Uterus (tissue), 4 donors: ENCODE results near the gene DBI. TPM values are rescaled to one million over a fixed set of nuclear protein-coding genes. Genes with fewer than 3 reads are reported as not detected.

Experiments
- DNase-seq, 2 donors: peaks; one replicate each; pipeline ENCODE4 v3.0.0-alpha.2; 2019 to 2020
- H3K27ac ChIP-seq, 2 donors: fragments of 200-600 bp; sonication (generic); 1 replicate in 1 of 2; 2 replicates in 1 of 2; pipeline ENCODE4 v1.5.1; 2016 to 2018
- H3K27me3 ChIP-seq, 2 donors: fragments of 200-600 bp; sonication (generic); one replicate each; pipeline ENCODE4 v1.5.1; 2018 to 2019; ENCODE audit warnings: control low read depth in 1 of 2
- H3K36me3 ChIP-seq, 2 donors: fragments of 200-600 bp; sonication (generic); one replicate each; pipeline ENCODE4 v1.5.1; 2019; ENCODE audit warnings: control low read depth in 1 of 2
- H3K4me1 ChIP-seq, 2 donors: fragments of 200-600 bp; sonication (generic); one replicate each; pipeline ENCODE4 v1.5.1; 2018 to 2019; ENCODE audit warnings: control low read depth in 1 of 2
- H3K4me3 ChIP-seq, 2 donors: fragments of 200-600 bp; sonication (generic); 1 replicate in 1 of 2; 2 replicates in 1 of 2; pipeline ENCODE4 v1.5.1; 2018 to 2019; ENCODE audit warnings: mild to moderate bottlenecking in 1 of 2
- H3K9me3 ChIP-seq, 2 donors: fragments of 200-600 bp; sonication (generic); one replicate each; pipeline ENCODE4 v1.5.1; 2019; ENCODE audit warnings: control low read depth in 1 of 2
- CTCF ChIP-seq, 4 experiments: fragments of 200-600 bp in 2 of 4; fragments of 450-650 bp in 2 of 4; sonication (generic) in 2 of 4; IDR thresholded peaks; one replicate each; pipeline ENCODE4 v1.5.1; 2016 to 2019; ENCODE audit warnings: antibody characterized with exemption in 4 of 4, mild to moderate bottlenecking in 2 of 4, moderate library complexity in 1 of 4
- POLR2A ChIP-seq, 2 donors: fragments of 450-650 bp; IDR thresholded peaks; one replicate each; pipeline ENCODE4 v1.6.1; 2016; ENCODE audit warnings: antibody characterized with exemption in 2 of 2, mild to moderate bottlenecking in 1 of 2, moderate library complexity in 1 of 2
- intact Hi-C: fragments of 100-400 bp; cut with DNase I; formaldehyde crosslinking; loops from one replicate; pipeline ENCODE4 v1.15.1; 2023; ENCODE audit warnings: low total_unique reads
- total RNA-seq, 4 donors: library from RNA; depleted of rRNA in 3 of 4; stranded (reverse); fragments of >200 nt in 3 of 4; gene quantifications; one replicate each; pipeline versions ENCODE4 v1.1.0 to v1.2.4, GENCODE V29; 2014 to 2023
- donor health status: DM: yes; HTN: yes; CAD: no.

DBI gene
- total RNA-seq, 4 donors from 2014 or later = 2.6 to 46.8 (median 33.7) TPM

DNA sequence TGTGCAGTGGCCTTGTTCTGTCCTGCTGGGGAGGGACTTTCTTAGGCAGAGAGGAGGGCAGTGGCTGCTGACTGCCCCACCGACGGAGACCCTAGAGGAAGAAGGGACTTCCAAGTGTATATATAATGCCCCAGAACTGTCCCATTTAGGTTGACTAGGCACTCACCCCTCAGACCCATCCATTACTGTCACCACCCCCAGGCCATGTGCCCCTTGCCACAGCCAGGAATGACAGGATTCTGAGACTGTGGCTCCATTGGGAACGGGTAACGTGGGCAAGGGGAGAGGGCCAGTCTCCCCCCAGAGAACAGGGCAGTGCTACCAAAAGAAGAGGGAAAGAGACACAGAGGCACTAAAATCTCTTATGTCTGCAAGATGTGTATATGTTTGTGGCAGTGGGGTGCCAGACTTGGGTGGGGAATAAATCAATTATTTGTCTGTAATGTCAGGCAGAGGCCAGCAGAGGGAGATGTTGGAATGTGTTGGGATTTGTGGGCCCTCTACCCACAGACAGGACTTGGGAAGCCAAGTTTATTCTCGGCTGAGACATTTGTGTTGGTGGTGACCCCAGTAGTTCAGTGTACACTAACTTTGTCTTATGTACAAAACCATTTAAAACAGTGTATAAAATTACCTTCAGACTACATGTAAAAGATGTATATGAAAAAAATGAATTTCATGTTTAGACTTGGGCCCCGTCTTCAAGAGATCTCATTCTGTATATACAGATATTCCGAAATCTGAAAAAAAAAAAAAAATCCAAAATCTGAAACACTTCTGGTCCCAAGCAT lies 40.8 kb downstream of the DBI start:
- Histone ChIP-seq H3K27ac (no peak overlapping the region), H3K36me3 (no peaks in the 10 kb centered on the region), H3K27me3 (no peaks in the 10 kb centered on the region), H3K4me1 (no peaks in the 10 kb centered on the region), H3K4me3 (no peak overlapping the region), H3K9me3 (no peaks in the 10 kb centered on the region)
- TF ChIP-seq POLR2A (IDR thresholded peaks at IDR 0.05) (no peak), CTCF (IDR thresholded peaks at IDR 0.05) (peak; percentile 51 to 84 (median 68))
- DNase-seq = no peak
- intact Hi-C loops = no loop called here

GRCh38 chr2:119408221-119408619 lies 41.4 kb downstream of the DBI start:
- DNase-seq = no peak
- Histone ChIP-seq H3K4me3 (no peak overlapping the region), H3K27ac (no peak overlapping the region), H3K36me3 (no peaks in the 10 kb centered on the region), H3K27me3 (no peaks in the 10 kb centered on the region), H3K4me1 (no peaks in the 10 kb centered on the region), H3K9me3 (no peaks in the 10 kb centered on the region)
- no peak for TF ChIP-seq POLR2A (IDR thresholded peaks at IDR 0.05)
- TF ChIP-seq CTCF (IDR thresholded peaks at IDR 0.05) = no peak
- intact Hi-C loops = no loop called here

DNA sequence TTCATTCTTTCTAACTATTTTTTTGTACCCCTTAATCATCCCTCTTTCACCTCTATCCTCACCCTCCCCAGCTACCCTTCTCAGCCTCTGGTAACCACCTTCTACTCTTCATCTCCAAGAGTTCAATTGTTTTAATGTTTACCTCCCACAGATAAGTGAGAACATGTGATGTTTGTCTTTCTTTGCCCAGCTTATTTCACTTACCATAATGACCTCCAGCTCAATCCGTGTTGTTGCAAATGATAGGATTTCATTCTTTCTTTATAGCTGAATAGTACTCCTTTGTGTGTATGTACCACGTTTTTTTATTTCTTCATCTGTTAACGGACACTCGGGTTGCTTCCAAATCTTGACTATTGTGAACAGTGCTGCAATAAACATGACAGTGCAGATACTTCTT lies 42.7 kb downstream of the DBI start:
- Histone ChIP-seq H3K4me3 (no peak overlapping the region), H3K27ac (no peak overlapping the region), H3K27me3 (no peaks in the 10 kb centered on the region), H3K4me1 (no peaks in the 10 kb centered on the region), H3K9me3 (no peaks in the 10 kb centered on the region), H3K36me3 (no peaks in the 10 kb centered on the region)
- intact Hi-C loops = no loop called here
- DNase-seq = no peak
- TF ChIP-seq POLR2A (IDR thresholded peaks at IDR 0.05) (no peak), CTCF (IDR thresholded peaks at IDR 0.05) (no peak)

DNA sequence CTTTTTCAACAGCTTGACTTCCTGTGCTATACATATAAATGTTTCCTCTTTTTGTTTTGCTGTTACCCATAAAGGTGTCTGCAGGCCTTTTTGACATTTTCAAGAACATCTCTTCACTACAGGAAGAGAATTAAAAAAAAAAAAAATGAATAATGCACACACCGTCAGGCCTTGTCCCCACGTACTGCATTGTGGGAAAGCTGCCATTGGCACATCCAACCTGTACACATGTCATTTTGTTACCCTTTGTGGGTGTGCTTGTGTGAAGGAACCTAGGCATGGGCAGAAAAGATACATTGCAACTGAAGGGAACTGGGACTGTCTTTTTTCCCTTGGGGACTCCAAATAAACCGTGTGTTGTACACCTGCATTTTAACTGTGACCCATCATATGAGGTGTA lies 48.1 kb downstream of the DBI start:
- no peak for DNase-seq
- H3K27ac ChIP-seq = no peak overlapping the region
- intact Hi-C loops = no loop called here
- H3K4me3 ChIP-seq = no peak overlapping the region
- no peaks in the 10 kb centered on the region for H3K36me3 ChIP-seq
- TF ChIP-seq POLR2A (IDR thresholded peaks at IDR 0.05) (no peak), CTCF (IDR thresholded peaks at IDR 0.05) (no peak)
- H3K27me3 ChIP-seq = no peaks in the 10 kb centered on the region
- H3K9me3 ChIP-seq = no peaks in the 10 kb centered on the region
- H3K4me1 ChIP-seq = no peaks in the 10 kb centered on the region

GRCh38 chr2:119415630-119416029 lies 48.9 kb downstream of the DBI start:
- intact Hi-C loops = no loop called here
- TF ChIP-seq CTCF (IDR thresholded peaks at IDR 0.05) (no peak), POLR2A (IDR thresholded peaks at IDR 0.05) (no peak)
- no peak overlapping the region for H3K4me3 ChIP-seq
- H3K9me3 ChIP-seq = no peaks in the 10 kb centered on the region
- H3K27me3 ChIP-seq = no peaks in the 10 kb centered on the region
- no peaks in the 10 kb centered on the region for H3K4me1 ChIP-seq
- no peak overlapping the region for H3K27ac ChIP-seq
- no peaks in the 10 kb centered on the region for H3K36me3 ChIP-seq
- no peak for DNase-seq
